SW 1271 (cell line): ENCODE data around the gene CABYR.
A peak's percentile ranks its signal among the peaks of the same experiment; 100 is the strongest.
"Not testable (repeated sequence)": the region's sequence is repeated elsewhere in the genome, so short reads cannot be mapped to it uniquely, and the experiment has no call there.

Experiments used
- DNase-seq, 2 experiments: peaks; one replicate each; lab custom pipeline; 2025; lab: John Stamatoyannopoulos, UW

Gene CABYR

DNA sequence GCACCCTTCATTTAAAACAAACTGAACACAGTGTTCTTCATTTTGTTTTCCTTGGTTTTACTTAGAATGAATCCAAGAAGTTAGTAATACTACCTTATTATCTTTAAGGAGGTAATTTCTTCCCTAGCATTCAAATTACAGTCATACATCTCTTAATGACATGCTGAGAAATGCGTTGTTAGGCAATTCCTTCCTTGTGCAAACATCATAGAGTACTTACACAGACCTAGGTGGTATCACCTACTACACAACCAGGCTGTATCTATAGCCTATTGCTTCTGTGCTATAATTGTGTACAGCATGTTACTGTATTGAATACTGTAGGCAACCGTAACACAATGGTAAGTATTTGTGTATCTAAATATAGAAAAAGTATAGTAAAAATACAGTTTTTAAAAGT is 8.4 kb upstream of the CABYR start:
- DNase-seq, result no peak

DNA sequence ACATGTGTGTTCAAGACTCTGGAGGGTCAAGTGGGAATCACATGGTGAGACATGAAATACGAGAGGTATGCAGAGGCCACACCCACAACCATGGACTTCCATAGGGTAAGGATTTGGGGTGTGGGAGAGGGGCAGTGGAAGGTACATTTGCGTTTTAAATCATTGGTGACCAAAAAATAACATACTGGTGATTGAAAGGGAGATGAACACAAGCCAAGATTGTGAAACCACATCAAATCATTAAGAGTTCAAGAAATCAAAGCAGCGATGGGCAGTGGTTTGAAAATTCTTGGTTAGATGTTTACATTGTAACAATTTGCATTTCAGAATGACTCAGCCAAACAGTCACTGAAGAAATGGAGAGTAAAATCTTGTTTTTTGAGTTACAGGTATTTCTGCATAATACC is 1.9 kb upstream of the CABYR start:
- DNase-seq, result no peak

DNA sequence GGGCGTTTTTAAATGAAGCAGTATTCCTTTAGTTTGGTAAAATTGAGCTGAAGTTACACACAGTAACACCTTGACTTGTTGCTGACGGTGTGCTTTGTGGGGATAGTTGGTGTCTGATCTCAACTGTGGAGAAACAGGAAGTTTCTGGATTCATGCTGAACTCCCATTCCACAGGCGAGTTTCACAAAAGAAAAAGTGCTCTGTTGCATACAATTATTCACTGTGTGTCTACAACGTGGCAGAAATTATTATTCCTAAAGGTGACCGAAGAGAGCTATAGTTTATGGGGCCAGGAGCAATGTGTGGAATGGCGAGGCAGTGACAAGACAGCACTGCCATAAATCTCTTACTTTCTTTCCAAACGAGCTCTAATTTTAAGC is 463 bp upstream of the CABYR start:
- no peak for DNase-seq

DNA sequence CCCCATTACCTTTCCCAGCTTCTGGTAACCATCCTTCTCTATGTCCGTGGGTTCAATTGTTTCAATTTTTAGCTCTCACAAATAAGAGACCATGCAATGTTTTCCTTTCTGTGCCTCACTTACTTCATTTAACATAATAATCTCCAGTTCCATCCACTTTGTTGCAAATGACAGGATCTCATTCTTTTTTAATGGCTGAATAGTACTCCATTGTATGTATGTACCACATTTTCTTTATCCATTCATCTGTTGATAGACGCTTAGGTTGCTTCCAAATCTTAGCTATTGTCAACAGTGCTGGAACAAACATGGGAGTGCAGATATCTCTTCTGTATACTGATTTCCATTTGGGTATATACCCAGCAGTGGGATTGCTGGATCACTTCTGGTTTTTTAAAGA is 1.8 kb downstream of the CABYR start:
- no peak for DNase-seq

DNA sequence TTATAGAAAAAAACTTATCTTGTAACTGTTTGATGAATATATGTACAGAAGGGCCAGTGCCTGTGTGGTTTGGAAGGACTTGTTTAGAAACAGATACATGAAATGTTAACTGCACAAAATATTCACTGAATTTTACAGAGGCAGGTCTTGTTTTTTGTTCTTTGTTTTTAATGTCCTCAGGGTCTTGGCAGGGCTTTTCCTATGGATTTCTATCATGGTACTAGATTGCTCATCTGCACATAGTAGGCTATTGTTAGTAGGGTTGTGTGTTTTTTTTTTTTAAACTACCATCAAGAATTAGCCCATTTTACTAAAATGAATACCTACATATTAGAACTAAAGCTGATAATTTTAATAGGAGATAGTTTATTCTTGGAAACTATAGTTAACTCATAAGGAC is 3.5 kb downstream of the CABYR start:
- DNase-seq, result no peak

DNA sequence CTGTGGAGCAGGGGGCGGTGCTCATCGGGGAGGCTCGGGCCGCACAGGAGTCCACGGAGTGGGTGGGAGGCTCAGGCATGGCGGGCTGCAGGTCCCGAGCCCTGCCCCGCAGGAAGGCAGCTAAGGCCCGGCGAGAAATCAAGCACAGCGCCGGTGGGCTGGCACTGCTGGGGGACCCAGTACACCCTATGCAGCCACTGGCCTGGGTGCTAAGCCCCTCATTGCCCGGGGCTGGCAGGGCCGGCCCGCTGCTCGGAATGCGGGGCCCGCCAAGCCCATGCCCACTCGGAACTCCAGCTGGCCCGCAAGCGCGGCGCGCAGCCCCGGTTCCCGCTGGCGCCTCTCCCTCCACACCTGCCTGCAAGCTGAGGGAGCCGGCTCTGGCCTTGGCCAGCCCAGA is 10.7 kb downstream of the CABYR start:
- not testable (repeated sequence) for DNase-seq

DNA sequence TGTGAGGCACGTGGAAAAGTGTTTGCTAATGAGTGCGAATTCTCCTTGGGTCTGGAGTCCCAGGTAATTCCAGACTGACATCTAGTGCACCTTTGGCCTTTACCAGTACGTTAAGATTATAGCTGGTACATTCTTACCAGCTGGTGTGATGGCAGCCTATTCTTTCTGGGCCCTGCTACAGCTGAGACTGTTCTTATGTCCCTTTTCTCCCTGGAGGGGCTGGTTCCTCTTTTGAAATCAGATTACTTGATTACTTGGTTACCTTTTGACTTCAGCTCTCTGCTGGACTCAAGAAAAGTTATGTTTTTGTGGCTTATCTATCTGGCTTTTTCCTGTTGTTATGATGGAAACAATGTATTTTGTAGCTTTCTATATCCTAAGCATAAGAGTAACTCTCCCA is 14.5 kb downstream of the CABYR start:
- DNase-seq, result no peak

DNA sequence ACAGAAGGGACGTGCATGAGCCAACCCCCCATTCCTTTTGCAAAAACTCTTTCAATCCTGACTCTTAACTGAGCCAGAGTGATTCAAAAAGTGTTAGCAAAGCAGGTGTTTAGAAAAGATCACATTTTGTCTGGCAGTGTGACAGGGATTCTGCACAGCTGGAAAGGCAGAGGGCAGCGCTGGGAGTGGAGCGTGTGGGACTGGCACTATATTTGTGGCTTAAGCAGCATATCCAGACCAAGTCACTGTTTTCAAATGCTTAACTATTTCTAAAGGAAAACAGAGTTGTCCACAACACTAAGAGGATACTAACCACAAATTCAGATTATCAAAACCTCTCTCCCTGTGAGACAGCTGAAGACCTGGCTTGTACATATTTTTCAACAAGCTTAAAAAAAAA is 19.0 kb downstream of the CABYR start:
- DNase-seq, result no peak

DNA sequence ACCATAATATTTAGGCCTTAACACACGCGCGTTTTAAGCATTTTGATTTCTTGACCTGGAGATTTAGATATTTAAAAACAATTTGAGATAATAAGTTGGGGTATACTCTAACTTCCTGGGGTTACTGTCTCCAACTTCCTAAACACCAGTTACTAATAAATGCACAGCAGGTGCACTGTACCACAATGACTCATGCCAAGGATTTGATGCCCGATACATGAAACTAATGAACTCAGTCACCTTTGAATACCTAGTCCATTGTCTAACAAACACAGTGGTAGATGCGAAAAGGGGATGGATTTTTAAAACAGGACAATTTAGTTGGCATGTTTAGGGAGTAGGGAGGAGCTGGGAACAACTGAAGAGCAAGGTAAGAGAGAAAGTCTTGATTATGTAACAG is 21.2 kb downstream of the CABYR start:
- DNase-seq, result no peak

DNA sequence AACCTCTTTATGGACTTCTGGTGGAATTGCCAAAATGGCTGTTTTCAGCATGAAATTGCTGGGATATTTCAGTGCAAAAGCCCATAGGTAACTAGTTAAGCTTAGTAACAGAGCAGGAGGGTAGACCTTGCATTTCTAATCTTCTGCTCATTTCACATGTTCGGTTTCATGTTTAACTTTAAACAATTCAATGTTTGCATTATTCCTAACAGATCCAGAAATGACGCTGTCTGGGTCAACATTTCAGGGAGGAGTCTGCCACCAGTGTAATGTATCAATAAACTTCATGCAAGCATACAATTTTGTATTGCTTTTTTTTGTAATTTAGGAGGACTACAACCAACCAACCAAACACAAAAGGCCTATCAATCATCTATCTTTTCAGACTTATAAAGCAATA is 22.4 kb downstream of the CABYR start:
- DNase-seq, result no peak

DNA sequence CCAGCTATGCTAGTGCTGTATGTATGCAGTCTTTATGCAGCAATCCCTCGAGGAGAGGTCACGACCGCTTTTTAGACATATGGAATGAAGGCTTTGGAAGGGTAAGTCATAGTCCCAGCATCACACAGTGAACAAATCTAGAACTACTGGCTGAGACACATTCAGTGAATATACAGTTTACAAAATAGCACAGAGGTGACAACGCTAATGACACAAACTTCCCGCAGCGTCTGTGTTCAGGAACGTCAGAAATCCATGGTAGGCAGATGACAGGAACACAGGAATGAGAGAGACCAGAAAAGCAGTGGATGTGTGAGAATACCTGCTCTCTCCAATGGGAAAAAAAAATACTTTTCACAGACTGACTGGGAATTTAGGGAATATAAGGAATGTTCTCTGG is 29.6 kb downstream of the CABYR start:
- no peak for DNase-seq

DNA sequence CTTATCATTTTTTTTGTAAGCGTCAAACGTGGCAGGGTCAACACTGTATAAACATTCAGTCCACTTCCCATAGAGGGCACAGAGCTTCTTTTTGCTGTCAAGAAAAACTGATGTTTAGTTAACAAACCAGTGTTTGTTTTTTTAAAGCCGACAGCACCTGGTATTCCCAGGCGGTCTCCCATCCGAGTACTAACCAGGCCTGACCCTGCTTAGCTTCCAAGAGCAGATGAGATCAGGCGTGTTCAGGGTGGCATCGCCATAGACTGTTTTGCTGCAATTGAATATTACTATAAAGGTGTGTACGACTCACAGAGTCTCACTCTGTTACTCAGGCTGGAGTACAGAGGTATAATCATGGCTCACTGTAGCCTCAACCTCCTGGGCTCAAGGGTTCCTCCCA is 31.5 kb downstream of the CABYR start:
- DNase-seq, result no peak

DNA sequence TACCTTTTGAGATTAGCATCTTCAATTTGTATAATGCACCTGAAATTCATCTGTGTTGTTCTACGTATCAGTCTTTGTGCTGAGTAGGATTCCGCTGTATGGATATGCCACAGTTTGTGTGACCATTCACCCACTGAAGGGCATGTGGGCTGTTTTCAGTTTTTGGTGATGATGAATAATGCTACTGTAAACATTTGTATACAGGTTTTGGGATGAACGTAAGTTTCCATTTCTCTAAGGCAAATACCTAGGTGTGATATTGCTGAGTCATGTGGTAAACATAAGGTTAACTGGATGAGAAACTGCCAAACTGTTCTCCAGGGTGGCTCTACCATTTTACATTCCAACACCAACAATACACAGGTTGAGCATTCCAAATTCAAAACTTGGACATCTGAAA is 35.1 kb downstream of the CABYR start:
- DNase-seq, result no peak

DNA sequence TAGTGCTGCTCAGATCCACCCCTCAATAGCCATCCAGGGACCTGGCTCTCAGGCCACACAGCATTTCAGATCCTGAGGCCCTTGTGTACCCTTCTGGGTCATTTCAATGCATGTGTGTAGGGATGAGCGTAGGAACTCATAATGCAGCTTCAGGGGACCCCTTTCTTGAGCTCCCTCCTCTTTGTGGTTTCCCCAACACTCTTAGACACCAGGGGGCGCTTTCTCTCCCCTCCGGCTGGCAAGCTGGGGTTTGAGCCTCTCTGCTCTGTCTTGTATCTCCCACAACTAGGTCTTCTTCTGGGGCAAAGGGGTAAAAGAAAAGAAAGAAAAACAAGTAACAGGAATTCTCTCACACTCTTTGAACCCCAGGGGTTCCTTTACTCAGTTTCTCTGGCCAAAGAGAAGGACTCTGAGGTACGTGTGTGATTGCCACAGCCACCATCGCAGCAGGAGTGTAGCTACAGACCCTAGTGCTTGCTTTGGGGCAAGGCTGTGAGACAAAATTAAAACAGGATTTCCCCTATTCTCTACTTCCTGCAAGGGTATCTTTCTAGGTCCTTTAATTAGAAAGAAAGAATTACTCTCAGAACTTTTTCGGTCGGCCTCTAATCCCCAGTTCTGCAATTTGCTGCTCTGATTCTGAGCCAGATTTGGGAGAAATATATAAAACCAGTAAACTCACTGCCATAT is 38.0 kb downstream of the CABYR start:
- DNase-seq, result peak in 1 of 2 experiments; percentile 51

DNA sequence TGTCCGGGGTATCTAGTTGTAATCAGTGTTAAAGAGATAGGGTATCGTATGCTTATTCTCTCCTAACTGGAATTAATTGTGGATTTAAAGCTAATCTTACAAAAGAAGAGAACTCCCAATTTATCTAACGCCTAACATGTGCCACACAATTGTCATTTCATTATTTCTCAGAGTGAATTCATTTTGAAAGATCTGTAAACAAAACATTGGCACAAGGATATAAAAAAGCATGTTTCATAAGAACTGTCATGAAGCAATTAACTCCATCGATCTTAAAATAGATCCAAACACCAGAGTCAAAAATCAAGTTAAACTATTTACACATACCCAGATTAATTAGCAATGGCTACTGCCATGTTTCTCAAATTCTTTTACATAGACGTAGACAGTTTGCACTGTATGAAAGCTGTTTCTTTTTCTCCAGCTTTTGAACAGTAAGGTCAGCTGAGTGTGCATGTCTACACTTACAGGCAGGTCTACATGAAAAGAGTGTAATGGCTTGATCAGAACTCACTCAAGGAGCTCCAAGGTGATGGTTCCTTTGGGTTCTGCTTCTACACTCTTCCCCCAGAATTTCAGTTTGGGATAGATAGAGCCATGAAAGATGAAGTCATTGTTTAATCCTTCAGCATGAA is 38.8 kb downstream of the CABYR start:
- DNase-seq, result no peak

DNA sequence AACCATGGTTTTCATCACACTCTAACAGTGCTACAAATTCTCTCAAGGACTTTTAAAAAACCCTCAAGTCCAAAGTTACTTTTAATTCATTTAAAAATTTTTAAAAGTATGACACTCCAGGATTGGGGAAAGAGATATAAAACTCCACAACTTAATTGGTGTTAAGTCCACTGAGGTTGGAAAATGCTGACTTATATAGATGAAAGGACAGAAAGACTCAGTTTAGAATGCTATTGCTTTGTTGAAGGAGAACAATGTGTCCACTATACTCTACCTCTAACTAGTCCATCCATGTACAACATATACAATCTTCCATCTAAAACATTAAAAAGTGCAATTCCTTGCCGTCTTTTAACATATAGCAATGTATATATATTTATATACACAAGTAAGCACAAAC is 41.2 kb downstream of the CABYR start:
- no peak for DNase-seq

DNA sequence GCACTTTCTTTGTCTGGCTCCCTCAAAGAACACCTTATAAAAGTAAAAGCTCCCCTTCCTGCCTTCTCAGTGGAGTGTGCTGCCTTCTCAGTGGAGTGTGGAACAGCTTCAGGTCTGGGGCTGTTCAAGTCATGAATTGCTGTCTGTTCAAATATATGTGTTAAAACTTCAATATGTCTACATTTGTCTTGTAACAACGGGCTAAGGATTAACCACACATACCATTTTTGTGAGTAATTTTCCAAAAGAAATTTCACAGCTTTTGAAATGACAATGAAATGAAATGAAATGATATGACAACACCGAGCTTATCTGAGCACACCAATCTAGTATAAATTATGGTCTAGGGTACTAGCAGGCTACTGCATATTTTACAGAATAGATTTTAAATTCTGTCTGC is 42.9 kb downstream of the CABYR start:
- DNase-seq, result no peak

DNA sequence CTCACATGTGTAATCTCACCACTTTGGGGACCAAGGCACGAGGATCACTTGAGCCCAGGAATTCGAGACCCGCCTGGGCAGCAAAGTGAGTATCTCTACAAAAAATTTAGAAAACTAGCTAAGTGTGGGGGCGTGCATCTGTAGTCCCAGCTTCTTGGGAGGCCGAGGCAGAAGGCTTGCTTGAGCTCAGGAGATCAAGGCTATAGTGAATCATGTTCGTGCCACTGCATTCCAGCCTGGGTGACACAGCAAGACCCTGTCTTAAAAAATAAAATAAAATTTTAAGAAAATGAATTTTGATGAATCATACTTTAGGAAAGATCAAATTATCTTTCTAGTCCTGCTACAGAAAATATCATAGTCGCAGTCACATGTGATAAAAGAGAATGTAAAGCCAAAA is 46.9 kb downstream of the CABYR start:
- DNase-seq, result no peak

DNA sequence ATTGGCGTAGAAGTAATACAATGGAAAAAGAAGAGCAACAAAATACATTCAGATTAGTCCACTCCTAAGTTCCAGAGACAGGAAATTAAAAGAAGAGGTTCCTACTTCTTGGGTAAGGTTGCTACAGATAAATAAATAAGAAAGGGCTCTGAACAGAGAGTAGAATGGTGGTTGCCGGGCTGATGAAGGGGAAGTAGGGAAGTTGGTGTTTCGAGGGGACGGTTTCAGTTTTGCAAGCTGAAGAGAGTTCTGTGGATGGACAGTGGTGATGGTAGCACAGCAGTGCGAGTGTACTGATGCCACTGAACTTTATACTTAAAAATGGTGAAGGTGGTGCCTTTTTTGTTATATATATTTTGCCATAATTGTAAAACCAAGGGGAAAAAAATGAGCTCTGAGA is 48.2 kb downstream of the CABYR start:
- no peak for DNase-seq

DNA sequence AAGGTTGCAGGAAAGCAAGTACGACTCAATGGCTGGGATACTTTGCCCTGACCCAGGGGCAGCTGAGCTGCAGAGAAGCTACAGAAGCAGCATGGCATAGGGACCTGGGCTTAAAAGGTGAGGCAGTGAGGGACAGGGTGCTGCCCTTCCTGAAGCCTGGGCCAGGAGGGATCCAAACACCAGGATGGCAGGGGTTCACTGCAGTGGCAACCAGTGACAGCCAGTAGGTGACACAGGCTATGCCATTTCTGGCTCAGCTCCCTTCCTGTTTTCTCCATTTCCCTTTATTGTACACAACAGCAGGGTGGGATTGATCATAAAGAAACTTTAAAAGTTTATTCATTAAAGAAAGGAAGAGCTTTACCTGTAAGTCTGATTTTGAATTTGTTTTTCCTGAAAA is 48.8 kb downstream of the CABYR start:
- DNase-seq, result no peak

DNA sequence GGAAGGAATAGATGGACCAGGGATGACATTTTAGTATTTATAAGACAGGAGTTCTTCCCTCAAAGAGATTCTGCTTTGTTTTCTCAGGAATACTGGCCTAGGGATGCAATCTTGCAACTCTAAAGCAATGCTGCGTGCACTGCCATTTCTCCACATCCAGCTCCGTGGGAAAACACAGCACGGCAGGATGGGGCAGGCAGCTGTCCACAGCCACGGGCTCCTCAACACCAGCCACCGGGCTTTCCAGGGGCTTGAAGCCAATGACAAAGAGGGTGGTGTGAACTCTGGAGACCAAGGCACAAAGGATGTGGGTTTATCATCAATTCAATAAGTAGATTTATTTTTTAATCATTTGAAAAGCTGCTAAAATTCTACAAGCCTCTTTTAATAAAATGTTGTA is 49.3 kb downstream of the CABYR start:
- no peak for DNase-seq

DNA sequence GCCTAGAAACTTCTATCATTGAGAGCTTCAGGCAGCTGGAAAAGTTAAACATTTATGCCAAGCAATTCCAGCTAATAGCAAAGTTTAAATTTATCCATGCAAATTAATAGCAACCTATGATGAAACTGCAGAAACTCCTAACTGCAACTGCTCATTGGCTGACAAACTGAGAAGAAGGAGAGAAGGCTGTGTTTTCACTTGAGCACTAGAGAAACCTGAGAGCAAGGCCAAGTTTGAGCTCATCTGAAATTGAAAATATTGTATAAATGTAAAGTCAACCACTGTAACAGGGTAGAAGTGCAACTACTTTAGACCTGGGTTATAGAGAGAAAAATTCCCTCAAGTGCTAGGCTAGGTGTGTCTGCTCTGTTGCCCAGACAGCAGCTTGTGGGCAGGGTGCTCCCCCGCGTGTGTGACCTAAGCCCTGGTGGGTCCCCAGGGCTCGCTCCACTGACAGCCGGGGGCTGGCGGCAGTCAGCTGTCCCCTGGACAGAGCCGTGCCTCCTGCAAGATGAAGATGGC is 50.2 kb downstream of the CABYR start:
- DNase-seq, result no peak

DNA sequence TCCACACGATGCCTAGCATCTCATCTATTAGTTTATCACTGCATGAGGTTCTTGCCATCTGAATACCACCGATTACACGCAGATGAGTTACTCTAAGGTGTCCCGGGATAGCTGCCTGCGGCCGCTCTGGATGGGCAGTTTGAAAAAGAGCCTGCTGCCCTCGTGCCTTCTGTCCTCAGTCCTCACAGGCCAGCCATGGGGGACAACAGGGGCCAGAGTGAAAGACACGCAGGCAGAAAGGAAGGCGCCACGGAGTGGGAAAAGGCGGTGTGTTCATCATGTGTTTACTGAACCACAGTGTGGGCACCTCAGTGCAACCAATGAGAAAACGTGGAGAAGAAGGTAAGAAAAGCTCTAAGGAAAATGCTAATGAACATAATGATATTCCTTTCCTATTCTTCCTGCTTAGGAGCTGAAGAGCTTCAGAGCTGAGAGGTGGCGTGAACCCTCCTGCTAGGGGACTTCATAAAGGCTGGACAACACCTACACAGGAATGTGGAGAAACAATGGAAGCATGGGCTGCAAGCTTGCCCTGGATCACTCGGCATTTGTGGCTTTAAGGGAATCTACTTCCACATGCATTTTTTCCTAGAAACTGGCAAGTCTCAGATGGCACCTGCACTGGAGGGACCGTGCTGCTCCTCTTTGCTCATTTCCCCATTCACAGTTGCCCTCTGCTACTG is 50.9 kb downstream of the CABYR start:
- DNase-seq, result no peak
